IMR-90 (cell line): Measurements from ENCODE around the gene TBC1D22B. TPM values are rescaled to one million over a fixed set of nuclear protein-coding genes. Genes with fewer than 3 reads are reported as not detected.

Source experiments
- ATAC-seq: fragments of 200-7000 bp; cut with Tn5 transposase; 2 replicates; pipeline ENCODE4 v1.9.1; 2020; ENCODE audit warnings: low read depth, mild to moderate bottlenecking, moderate library complexity
- BruUV-seq: library from RNA; stranded (reverse); fragments of 400-500 nt; replicated peaks from 2 replicates; lab custom pipeline; 2021; lab: Mats Ljungman, UMichigan
- CTCF ChIA-PET: fragments of 300-600 bp; formaldehyde crosslinking; extraction: SDS; loops from one replicate; lab custom pipeline; 2021; ENCODE audit warnings: antibody characterized with exemption; lab: Yijun Ruan, JAX
- POLR2A ChIA-PET: fragments of 300-600 bp; sonication (Branson Sonifier 250); formaldehyde crosslinking; loops from one replicate; lab custom pipeline; 2022; ENCODE audit warnings: antibody characterized with exemption; ENCODE audit not compliant: unreplicated experiment; lab: Charles Lee
- DNase-seq: peaks from one replicate; pipeline ENCODE4 v3.0.0; 2013
- H2AFZ ChIP-seq: replicated peaks from 2 replicates; pipeline ENCODE3; 2013; ENCODE audit warnings: low read length, mild to moderate bottlenecking; ENCODE audit not compliant: poor library complexity
- H2AK5ac ChIP-seq: 2 replicates; pipeline ENCODE4 v1.6.1; 2013; ENCODE audit warnings: low read depth, low read length, inconsistent platforms
- H2AK9ac ChIP-seq: replicated peaks from 2 replicates; pipeline ENCODE3; 2013; ENCODE audit warnings: mild to moderate bottlenecking, low read depth, low read length, moderate library complexity; ENCODE audit not compliant: poor library complexity
- H2BK120ac ChIP-seq: 2 replicates; pipeline ENCODE4 v1.6.1; 2013; ENCODE audit warnings: low read depth, low read length, inconsistent platforms
- H2BK15ac ChIP-seq: 3 replicates; pipeline ENCODE4 v1.6.1; 2013; ENCODE audit warnings: low read depth, low read length, inconsistent platforms
- H2BK20ac ChIP-seq: 2 replicates; pipeline ENCODE4 v1.6.1; 2013; ENCODE audit warnings: low read depth, mild to moderate bottlenecking, inconsistent platforms, low read length, moderate library complexity
- H2BK5ac ChIP-seq: 2 replicates; pipeline ENCODE4 v1.6.1; 2013; ENCODE audit warnings: mild to moderate bottlenecking, low read depth, low read length, inconsistent platforms; ENCODE audit not compliant: poor library complexity, severe bottlenecking
- H3K14ac ChIP-seq: replicated peaks from 2 replicates; pipeline ENCODE4 v1.6.1; 2013; ENCODE audit warnings: low read depth, low read length, inconsistent platforms
- H3K18ac ChIP-seq: 2 replicates; pipeline ENCODE4 v1.6.1; 2013; ENCODE audit warnings: low read depth, low read length, control low read depth
- H3K23ac ChIP-seq: 2 replicates; pipeline ENCODE4 v1.6.1; 2013; ENCODE audit warnings: low read depth, low read length, inconsistent platforms
- H3K27ac ChIP-seq: 2 replicates; pipeline ENCODE4 v1.5.1; 2013; ENCODE audit warnings: mild to moderate bottlenecking, control low read depth, low read length; ENCODE audit not compliant: insufficient read depth
- H3K27me3 ChIP-seq: 2 replicates; pipeline ENCODE4 v1.6.1; 2013; ENCODE audit warnings: low read length; ENCODE audit not compliant: control insufficient read depth, insufficient read depth
- H3K36me3 ChIP-seq: 2 replicates; pipeline ENCODE4 v1.6.1; 2013; ENCODE audit warnings: low read length, mixed read lengths; ENCODE audit not compliant: control insufficient read depth, insufficient read depth
- H3K4ac ChIP-seq: 2 replicates; pipeline ENCODE4 v1.6.1; 2013; ENCODE audit warnings: low read depth, low read length, inconsistent platforms
- H3K4me1 ChIP-seq: 2 replicates; pipeline ENCODE4 v1.6.1; 2013; ENCODE audit warnings: low read length, mixed read lengths; ENCODE audit not compliant: control insufficient read depth, insufficient read depth
- H3K4me2 ChIP-seq: 2 replicates; pipeline ENCODE4 v1.6.1; 2013; ENCODE audit warnings: low read depth, mild to moderate bottlenecking, control low read depth, low read length, moderate library complexity
- H3K4me3 ChIP-seq: 2 replicates; pipeline ENCODE4 v1.5.1; 2013; ENCODE audit warnings: low read depth, mild to moderate bottlenecking, control low read depth, low read length, moderate library complexity; ENCODE audit not compliant: insufficient read depth
- H3K56ac ChIP-seq: 2 replicates; pipeline ENCODE4 v1.6.1; 2013; ENCODE audit warnings: low read length, inconsistent platforms; ENCODE audit not compliant: insufficient read depth; ENCODE audit errors: extremely low read depth
- H3K79me1 ChIP-seq, 2 experiments: 2 replicates each; pipeline ENCODE4 v1.6.1; 2013; ENCODE audit warnings: low read length in 2 of 2, inconsistent platforms in 1 of 2, low read depth in 1 of 2
- H3K9ac ChIP-seq: 2 replicates; pipeline ENCODE4 v1.6.1; 2013; ENCODE audit warnings: low read depth, low read length, control low read depth
- H3K9me1 ChIP-seq: 2 replicates; pipeline ENCODE4 v1.6.1; 2013; ENCODE audit warnings: low read length, inconsistent platforms; ENCODE audit not compliant: insufficient read depth
- H3K9me3 ChIP-seq: 2 replicates; pipeline ENCODE4 v1.6.1; 2013; ENCODE audit warnings: low read length; ENCODE audit not compliant: control insufficient read depth, insufficient read depth
- H4K20me1 ChIP-seq: 2 replicates; pipeline ENCODE4 v1.6.1; 2013; ENCODE audit warnings: low read length, inconsistent platforms; ENCODE audit not compliant: insufficient read depth
- H4K5ac ChIP-seq: 2 replicates; pipeline ENCODE4 v1.6.1; 2013; ENCODE audit warnings: mild to moderate bottlenecking, low read depth, low read length, control low read depth
- H4K8ac ChIP-seq, 2 experiments: 2 replicates each; pipeline ENCODE4 v1.6.1; 2013; ENCODE audit warnings: low read depth in 2 of 2, low read length in 2 of 2, control low read depth in 1 of 2, inconsistent platforms in 1 of 2
- H4K91ac ChIP-seq: 2 replicates; pipeline ENCODE4 v1.6.1; 2013; ENCODE audit warnings: low read depth, low read length, inconsistent platforms; ENCODE audit not compliant: insufficient read depth
- CTCF ChIP-seq: conservative IDR thresholded peaks from 2 replicates; pipeline ENCODE4 v1.5.1; 2012; ENCODE audit warnings: mild to moderate bottlenecking, low read depth, low read length, improper control_type of control experiment
- ELK1 ChIP-seq: fragments of 150-350 bp; IDR thresholded peaks from 2 replicates; pipeline ENCODE4 v1.6.1; 2016; ENCODE audit warnings: low read depth, mild to moderate bottlenecking, low read length, moderate library complexity, borderline replicate concordance
- MAFK ChIP-seq: IDR thresholded peaks from 2 replicates; pipeline ENCODE4 v1.6.1; 2012; ENCODE audit warnings: low read depth, low read length, improper control_type of control experiment
- WGBS, 2 experiments: methylation state at CpG; one replicate each; pipeline versions ENCODE4 v1.1.5 to v1.1.7; 2013; ENCODE audit warnings: missing lambda C conversion rate in 2 of 2; ENCODE audit not compliant: insufficient read length in 1 of 2; ENCODE audit errors: extremely low coverage in 2 of 2; 5-methylcytosine and 5-hydroxymethylcytosine counted together
- dilution Hi-C: fragments of 300-500 bp; cut with HindIII; formaldehyde crosslinking; loops from one replicate; pipeline ENCODE4 v1.14.3; 2018; ENCODE audit warnings: low sequenced_read_pairs; ENCODE audit not compliant: unreplicated experiment
- in situ Hi-C: fragments of 300-500 bp; cut with MboI; formaldehyde crosslinking; loops from 3 replicates; pipeline ENCODE4 v1.14.3; 2019; ENCODE audit warnings: low sequenced_read_pairs, inconsistent platforms, mixed read lengths
- intact Hi-C: fragments of 100-400 bp; cut with micrococcal nuclease; formaldehyde crosslinking; loops from 2 replicates; pipeline ENCODE4 v1.10.0; 2022
- polyA plus RNA-seq, 3 experiments: library from polyadenylated mRNA; depleted of rRNA; stranded (reverse); fragments of >200 nt; gene quantifications; 2 replicates each; pipeline ENCODE4 v1.2.3, GENCODE V29; 2012; ENCODE audit warnings: low replicate concordance in 1 of 3
- total RNA-seq: library from RNA; depleted of rRNA; stranded (reverse); fragments of >200 nt; gene quantifications from 2 replicates; pipeline ENCODE4 v1.2.3, GENCODE V29; 2012

TBC1D22B gene
- total and polyA plus RNA-seq, 2 of the 4 experiments (the other 2 are of a cell fraction), result 6.6 to 7.5 TPM

- no peaks in the 10 kb centered on the region for H4K20me1 ChIP-seq
- H3K23ac ChIP-seq, result no peak overlapping the region
- no peaks in the 10 kb centered on the region for H3K9me3 ChIP-seq
- TF ChIP-seq MAFK (no peak), CTCF (no peak), ELK1 (no peak)
- no peak overlapping the region for H4K8ac ChIP-seq
- H3K27me3 ChIP-seq, result no peaks in the 10 kb centered on the region
- no peaks in the 10 kb centered on the region for H3K79me1 ChIP-seq
- H3K14ac ChIP-seq, result no peak overlapping the region
- ChIA-PET POLR2A (no interaction called here), CTCF (no interaction called here)
- intact Hi-C loops (no loop called here), in situ Hi-C loops (loop anchor here (10.0 kb wide), 1 partner anchor 333 kb away; the partner anchor contains the start of gene C6orf89), dilution Hi-C loops (no loop called here)
- H4K91ac ChIP-seq, result no peak overlapping the region
- no TSS peak for BruUV-seq
- no peak overlapping the region for H2BK120ac ChIP-seq
- H3K4me3 ChIP-seq, result no peak overlapping the region
- H3K36me3 ChIP-seq, result no peaks in the 10 kb centered on the region
- no peak overlapping the region for H3K27ac ChIP-seq
- H3K9ac ChIP-seq, result no peak overlapping the region
- no peak overlapping the region for H3K56ac ChIP-seq
- ATAC-seq, result no peak
- H2AK9ac ChIP-seq, result no peak overlapping the region
- no peak overlapping the region for H4K5ac ChIP-seq
- 0 out of 2 replicates have a peak, but pooled peaks cover 2% of the 10 kb centered on the region for H3K4me1 ChIP-seq
- H3K9me1 ChIP-seq, result peaks cover 5% of the 10 kb centered on the region; the same call in 1 of the 2 replicates
- no peak overlapping the region for H3K4ac ChIP-seq
- H2BK20ac ChIP-seq, result no peak overlapping the region
- no peak overlapping the region for H2AFZ ChIP-seq
- no peak overlapping the region for H2AK5ac ChIP-seq
- H2BK15ac ChIP-seq, result no peak overlapping the region
- H2BK5ac ChIP-seq, result no peak overlapping the region
- WGBS, 2 experiments, result no CpG with 5 or more reads among the region's 6 CpGs
- no peak for DNase-seq
- no peak overlapping the region for H3K18ac ChIP-seq
- H3K4me2 ChIP-seq, result no peak overlapping the region
These were observed 39.5 kb upstream of the TBC1D22B start for GRCh38 chr6:37218061-37218460.
